ENCODE results near the gene TCEANC2.
"Not testable (repeated sequence)": the region's sequence is repeated elsewhere in the genome, so short reads cannot be mapped to it uniquely, and the experiment has no call there.

The TCEANC2 gene

DNA sequence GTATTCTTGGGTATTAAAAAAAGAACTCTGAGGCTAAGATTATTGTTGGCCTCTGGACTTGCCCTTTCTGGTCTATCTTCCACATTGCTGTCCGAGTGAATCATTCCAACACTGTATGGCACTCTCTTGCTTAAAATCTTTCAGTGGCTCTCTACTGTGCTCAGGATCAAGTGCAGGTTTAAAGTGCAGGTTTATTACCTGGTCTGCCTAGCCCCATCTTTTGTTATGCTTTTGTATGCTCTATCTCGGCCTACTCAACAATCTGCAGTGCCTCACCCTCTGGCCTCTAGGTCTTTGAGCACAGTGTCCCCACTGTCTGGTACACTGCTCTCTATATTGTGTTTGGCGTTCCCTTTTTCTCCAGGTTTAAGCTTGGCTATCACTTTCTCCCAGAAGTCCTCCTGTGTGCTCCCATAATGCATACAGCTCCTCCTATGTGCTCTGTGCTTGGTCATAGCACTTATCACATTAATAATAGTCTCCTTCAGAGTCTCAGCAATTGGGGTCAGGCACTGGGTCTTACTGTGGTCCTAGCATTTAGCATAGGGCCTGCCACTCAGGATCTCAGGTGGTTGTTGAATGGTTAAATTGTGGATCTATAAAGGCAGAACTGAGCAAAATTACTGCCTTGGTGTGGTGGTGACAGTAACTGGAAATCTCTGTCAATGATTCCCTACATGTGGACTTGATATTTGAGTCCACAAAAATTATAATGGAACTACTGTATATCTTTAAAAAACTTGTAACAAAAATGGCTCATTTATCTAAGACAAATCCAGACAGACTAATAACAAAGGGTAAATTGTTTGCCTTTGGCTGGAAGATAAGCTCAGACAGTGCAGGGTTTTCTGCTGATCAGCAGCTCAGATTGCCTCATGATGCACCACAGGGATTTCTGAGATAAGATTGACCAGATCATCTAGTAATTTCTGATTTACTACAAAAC lies 24.8 kb upstream of the TCEANC2 start:
- DNase-seq: no peak

GRCh38 chr1:54037476-54037875 lies 15.9 kb upstream of the TCEANC2 start:
- no peak for DNase-seq

DNA sequence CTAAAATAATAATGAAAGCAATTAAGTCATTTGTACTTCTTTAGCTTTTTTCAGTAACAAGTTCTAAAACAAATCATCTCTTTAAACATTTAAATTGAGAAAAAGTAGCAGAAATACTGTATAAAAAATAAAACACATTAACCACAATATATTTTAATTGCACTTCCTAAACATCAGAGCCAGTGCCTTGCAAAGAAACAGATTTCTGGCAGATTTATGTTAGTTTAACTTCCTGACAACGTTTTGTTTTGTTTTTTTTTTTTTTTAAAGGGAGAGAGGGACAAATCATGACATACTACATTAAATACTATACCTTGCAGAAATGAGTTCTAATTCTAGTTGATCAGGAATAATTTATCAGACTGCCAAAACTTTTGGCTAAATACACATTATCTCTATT lies 11.6 kb upstream of the TCEANC2 start:
- DNase-seq: no peak

GRCh38 chr1:54045496-54045895 lies 7.9 kb upstream of the TCEANC2 start:
- no peak for DNase-seq

DNA sequence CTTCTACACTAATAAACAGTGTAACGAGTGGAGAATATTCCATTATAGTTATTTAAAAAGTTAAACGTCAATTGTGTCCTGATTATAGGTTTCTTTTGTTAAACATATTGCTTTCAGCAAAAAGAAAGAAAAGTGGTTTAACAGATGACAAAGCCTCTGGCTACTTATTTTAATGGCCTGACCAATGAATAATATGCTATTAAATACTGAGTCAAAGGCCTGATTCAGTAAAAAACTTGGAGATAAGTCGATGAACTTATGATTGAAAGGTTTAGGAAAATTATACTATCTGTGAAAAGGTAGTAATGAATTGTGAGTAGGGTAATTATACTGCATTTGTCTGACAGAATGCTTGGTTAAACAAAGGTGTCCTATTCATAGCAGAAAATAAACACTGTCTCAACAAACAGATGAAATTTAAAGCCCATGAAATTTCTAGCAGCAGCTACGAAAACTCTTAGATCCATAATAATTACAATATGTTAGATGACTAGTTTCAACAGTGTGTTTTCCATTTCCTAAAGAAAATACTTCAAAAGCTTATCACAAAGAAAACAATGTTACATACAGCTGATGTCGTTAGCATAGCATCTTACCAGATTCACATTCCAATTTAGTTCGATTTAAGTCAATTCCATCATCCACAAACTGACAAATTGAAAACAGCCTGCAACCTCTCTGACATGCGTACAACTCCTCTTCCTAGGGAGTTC lies 6.6 kb upstream of the TCEANC2 start:
- no peak for DNase-seq

DNA sequence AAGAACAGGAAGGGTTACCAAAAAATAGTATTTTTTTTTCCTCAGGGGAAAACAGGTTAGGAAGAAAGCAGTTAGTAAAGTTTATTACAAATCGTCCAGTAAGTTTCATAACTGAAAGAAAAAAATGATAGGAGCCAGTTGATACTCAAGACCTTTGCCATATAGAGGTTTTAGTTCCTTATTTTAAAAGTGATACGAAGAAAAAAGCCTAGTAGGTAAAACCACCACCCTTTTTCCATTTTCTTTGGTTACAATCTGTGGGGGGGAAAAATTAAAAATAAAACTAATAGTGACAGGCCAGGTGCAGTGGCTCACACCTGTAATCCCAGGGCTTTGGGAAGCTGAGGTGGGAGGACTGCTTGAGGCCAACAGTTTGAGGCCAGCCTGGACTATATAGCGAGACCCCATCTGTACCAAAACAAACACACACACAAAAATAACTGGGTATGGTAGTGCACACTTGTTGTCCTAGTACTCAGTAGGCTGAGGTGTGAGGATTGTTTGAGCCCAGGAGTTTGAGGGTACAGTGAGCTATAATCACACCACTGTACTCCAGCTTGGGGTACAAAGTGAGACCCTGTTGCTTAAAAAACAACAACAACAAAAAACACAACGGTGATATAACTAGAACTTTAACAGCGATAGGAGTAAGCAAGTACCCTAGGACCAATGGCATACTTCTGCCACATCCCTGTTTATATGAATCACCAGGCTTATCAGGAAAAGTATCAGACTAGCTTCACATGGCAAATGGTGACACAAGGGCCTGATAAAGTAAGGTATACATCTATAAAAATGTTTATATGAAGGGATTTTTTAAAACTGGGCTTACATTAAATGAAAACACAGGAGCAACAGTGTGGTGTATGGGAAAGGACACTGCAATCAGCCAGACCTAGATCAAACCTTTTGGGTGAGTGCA lies 5.8 kb upstream of the TCEANC2 start:
- DNase-seq: peak; percentile 30

DNA sequence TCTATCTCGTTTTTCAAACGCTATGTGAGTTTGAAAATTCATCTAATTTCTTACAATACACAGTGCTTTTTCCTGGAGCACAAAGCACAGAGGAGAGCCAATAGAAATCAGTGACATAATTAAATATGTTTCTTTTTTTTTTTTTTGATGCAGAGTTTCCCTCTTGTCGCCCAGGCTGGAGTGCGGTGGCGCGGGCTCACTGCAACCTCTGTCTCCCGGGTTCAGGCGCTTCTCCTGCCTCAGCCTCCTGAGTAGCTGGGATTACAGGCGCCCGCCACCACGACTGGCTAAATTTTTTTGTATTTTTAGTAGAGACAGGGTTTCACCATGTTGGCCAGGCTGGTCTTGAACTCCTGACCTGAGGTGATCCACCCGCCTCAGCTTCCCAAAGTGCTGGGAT lies 3.0 kb upstream of the TCEANC2 start:
- DNase-seq: not testable (repeated sequence)

- peak; percentile 25 for DNase-seq
Observed at GRCh38 chr1:54051933-54052430, 1.4 kb upstream of the TCEANC2 start.

- peak; percentile 72 for DNase-seq
Observed at GRCh38 chr1:54052431-54052933, 926 bp upstream of the TCEANC2 start.

- DNase-seq: peak; percentile 53
Observed at GRCh38 chr1:54053745-54054437, 483 bp downstream of the TCEANC2 start.

DNA sequence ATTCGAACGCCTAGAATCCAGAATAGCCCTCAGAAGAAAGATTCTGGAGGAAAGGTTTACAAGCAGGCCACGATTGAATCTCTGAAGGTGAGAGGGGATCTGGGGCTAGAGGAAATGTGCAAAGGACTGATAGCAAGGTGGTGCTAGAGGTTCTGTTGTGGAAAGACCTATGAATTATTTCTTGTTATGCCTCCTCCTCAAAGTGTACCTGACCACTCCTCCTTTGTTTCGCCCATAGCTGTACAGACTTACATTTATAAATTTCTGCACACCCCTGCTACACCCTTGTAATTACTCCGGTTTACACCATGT lies 986 bp downstream of the TCEANC2 start:
- peak; percentile 70 for DNase-seq

DNA sequence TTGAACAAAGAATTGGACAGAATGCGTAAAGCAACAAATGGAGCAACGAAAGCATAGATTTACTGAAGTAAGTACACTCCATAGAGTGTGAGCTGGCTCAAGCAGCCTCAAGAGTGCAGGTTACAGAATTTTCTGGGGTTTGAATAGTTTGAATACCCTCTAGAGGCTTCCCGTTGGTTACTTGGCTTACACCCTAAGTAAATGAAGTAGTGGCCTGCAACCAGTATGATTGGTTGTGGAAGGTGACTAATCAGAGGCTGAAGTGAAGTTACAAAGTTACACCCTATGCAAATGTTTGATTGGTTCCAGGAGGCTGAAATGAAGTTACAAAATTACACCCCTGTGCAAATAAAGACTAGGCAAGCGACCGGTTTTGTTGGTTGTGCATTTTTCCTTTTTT lies 10.9 kb downstream of the TCEANC2 start:
- no peak for DNase-seq

DNA sequence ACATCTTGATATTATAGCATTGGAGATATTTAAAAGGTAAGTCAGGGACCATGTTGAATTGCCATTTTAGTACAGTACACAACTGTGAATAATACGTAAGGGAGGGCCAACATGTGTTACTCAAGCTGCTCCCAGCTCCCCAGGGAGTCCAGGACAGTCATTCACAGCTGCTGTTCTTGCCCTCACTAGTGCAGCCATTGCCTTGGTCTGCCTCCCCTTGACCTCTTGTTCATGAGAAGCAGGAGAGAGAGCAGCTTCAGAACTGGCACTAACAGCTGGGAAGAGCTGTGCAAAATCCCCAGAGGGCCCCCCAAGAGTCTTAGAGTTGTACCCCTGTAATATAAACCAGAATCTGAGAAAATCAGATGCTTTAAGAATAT lies 16.4 kb downstream of the TCEANC2 start:
- no peak for DNase-seq

DNA sequence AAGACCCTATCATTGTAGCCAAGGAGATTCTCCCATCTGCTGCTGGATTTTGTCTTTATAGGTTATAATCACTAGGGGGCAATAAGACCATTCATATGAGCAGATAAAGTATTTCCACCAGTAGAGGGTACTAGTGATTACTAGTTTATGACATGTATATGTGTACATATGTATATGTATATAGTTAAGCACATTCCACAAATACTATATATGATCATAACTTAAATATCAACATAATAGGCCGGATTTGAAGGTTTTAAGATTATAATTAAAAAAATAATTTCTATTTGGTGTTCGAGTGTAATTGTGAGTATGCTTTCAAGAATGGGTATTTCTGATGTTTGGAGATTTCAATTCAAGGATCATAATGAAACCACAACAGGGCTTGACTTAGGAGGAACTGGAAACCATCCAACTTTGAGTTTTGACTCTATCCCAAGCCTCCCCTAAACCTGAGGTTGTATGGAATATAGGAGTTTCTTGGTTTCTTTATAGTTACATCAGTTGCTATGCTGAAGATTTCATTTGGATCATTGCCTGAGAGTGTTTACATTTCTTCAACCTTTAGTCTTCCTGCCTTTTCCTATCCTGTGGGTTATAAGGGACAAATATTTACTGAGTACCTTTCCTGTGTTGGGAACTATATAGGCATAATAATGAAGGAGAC lies 16.9 kb downstream of the TCEANC2 start:
- DNase-seq: peak; percentile 87

DNA sequence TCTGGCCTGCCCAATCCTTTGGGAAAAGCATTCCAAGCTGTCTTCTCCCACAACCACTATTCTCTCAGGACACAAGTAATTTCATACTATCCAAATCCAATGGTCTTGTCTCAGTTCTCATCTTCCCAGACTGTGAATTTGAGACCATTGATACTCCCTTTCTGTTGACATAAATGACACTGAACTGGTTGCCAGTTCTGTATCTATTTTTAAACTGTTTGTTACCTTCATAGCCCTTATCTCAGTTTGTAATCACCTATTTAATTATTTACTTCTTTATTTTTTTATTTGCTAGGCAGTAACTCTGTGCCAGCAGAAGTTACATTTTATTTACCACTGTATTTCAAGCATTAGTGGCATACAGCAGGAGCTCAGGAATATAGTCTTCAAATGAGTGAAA lies 24.0 kb downstream of the TCEANC2 start:
- DNase-seq: no peak

- no peak for DNase-seq
Observed at GRCh38 chr1:54080598-54081049, 27.2 kb downstream of the TCEANC2 start.

DNA sequence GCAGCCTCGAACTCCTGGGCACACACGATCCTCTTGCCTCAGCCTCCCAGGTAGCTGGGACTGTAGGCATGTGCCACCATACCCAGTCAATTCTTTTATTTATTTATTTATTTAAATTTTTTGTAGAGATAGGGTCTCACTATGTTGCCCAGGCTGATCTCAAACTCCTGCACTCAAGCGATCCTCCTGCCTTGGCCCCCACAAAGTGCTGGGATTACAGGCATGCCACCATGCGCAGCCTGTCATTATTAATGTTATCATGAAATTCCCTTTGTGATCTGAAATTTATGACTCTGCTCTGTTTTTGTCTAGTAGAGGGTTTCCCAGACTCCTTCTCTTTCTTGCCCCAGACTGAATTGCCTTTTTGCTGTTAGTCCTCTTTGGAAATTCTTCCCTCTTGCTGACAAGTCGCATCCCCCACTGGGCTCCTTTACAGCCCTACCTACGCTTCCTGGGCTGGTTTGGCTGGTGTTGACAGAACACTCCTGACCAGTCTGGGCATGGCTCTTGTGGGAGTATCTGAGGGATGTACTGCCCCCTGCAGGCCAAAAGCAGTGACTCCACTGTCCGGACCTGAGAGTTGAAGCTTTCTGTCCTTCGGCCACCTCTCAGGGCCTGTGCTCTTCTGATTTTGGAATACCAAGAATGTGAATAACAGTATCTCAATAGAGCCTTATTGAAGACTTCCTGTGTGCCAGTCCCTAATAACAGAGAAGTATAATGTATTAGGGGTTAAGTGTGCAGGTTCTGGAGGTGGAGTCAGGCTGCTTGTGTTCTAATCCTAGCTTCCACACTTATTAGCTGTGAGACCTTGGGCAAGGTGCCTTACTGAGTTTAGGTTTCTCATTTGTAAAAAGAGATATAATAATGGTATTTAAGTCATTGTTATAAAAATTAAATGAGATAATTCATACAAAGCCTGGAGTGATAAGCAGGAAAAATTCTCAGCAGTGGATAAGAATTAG lies 28.2 kb downstream of the TCEANC2 start:
- DNase-seq: peak; percentile 85

- DNase-seq: no peak
Observed at GRCh38 chr1:54084794-54085193, 31.4 kb downstream of the TCEANC2 start.

- DNase-seq: no peak
Observed at GRCh38 chr1:54086754-54087153, 33.3 kb downstream of the TCEANC2 start.

GRCh38 chr1:54088385-54088784 lies 35.0 kb downstream of the TCEANC2 start:
- DNase-seq: no peak
